ENCODE measurements around the gene NUDT21. TPM values are rescaled to one million over a fixed set of nuclear protein-coding genes. Genes with fewer than 3 reads are reported as not detected.
A peak's percentile ranks its signal among the peaks of the same experiment; 100 is the strongest.

The NUDT21 gene
- total RNA-seq, 2 experiments from 2014 or later: 333 to 349 TPM

- H3K4me3 Mint-ChIP-seq: no peak overlapping the region
- POLR2A ChIA-PET: no interaction called here
These were observed 6.9 kb upstream of the NUDT21 start for GRCh38 chr16:56457927-56458470.

GRCh38 chr16:56451753-56452689 is 889 bp upstream of the NUDT21 start:
- CTCF ChIA-PET: interaction anchor here (0.5 to 2.3 kb wide), 7 partner anchors 8 to 791 kb away, joined by 3 to 9 read pairs (median 3); no protein-coding TSS in a partner anchor
- Mint-ChIP-seq H3K9me3 (ENCODE audit: low read depth) (no peaks in the 10 kb centered on the region), H3K27me3 (no peaks in the 10 kb centered on the region), H3K27ac (peak overlapping the region; percentile 93), H3K4me3 (peak overlapping the region; percentile 84), H3K4me1 (peaks cover 50% of the 10 kb centered on the region), H3K36me3 (ENCODE audit: low read depth) (peaks cover 52% of the 10 kb centered on the region)
- POLR2A ChIA-PET: interaction anchor here (0.5 to 1.6 kb wide), 9 partner anchors 8 to 532 kb away, joined by 3 to 8 read pairs (median 5); partner anchors contain the start of gene BBS2
- intact Hi-C loops (cut with DNase I, micrococcal nuclease): loop anchor here (1.0 to 2.0 kb wide), 11 partner anchors 25 to 734 kb away; partner anchors contain the start of genes AMFR (in 1 of the 2), HERPUD1 (in 1 of the 2), MT2A (in 1 of the 2) and NUP93 (in 1 of the 2)
- DNase-seq (peak; percentile 27), ATAC-seq (peak; percentile 30)

More at GRCh38 chr16:56457927-56458470, 6.9 kb upstream of the NUDT21 start:
- no peaks in the 10 kb centered on the region for H3K27me3 Mint-ChIP-seq
- no peaks in the 10 kb centered on the region for H3K9me3 Mint-ChIP-seq (ENCODE audit: low read depth)
- peaks cover 58% of the 10 kb centered on the region for H3K36me3 Mint-ChIP-seq (ENCODE audit: low read depth)
- H3K4me1 Mint-ChIP-seq: peaks cover 14% of the 10 kb centered on the region
- peak overlapping the region; percentile 32 for H3K27ac Mint-ChIP-seq
- CTCF ChIA-PET: interaction anchor here (0.7 kb wide), 1 partner anchor 12 kb away, joined by 3 read pairs; no protein-coding TSS in a partner anchor
- intact Hi-C loops (cut with DNase I, micrococcal nuclease): no loop called here
- DNase-seq (no peak), ATAC-seq (no peak)

- ATAC-seq (peak; percentile 7), DNase-seq (peak; percentile 30)
- no peaks in the 10 kb centered on the region for H3K27me3 Mint-ChIP-seq
- ChIA-PET CTCF (interaction anchor here (0.7 to 2.3 kb wide), 3 partner anchors 23 to 279 kb away, joined by 3 to 9 read pairs (median 3); no protein-coding TSS in a partner anchor), POLR2A (interaction anchor here (0.6 to 1.5 kb wide), 11 partner anchors 10 to 591 kb away, joined by 3 to 8 read pairs (median 5); partner anchors contain the start of gene BBS2)
- no peaks in the 10 kb centered on the region for H3K9me3 Mint-ChIP-seq (ENCODE audit: low read depth)
- H3K4me3 Mint-ChIP-seq: peak overlapping the region; percentile 84
- H3K4me1 Mint-ChIP-seq: peaks cover 44% of the 10 kb centered on the region
- H3K27ac Mint-ChIP-seq: peak overlapping the region; percentile 93
- H3K36me3 Mint-ChIP-seq (ENCODE audit: low read depth): peaks cover 45% of the 10 kb centered on the region
- intact Hi-C loops (cut with DNase I, micrococcal nuclease): loop anchor here (2.0 kb wide), 4 partner anchors 158 to 488 kb away; partner anchors contain the start of genes HERPUD1 (in 1 of the 2) and MT2A (in 1 of the 2)
These were observed 702 bp downstream of the NUDT21 start for GRCh38 chr16:56450275-56450985.

GRCh38 chr16:56448005-56448404 is 3.1 kb downstream of the NUDT21 start:
- peaks cover 38% of the 10 kb centered on the region for H3K36me3 Mint-ChIP-seq (ENCODE audit: low read depth)
- intact Hi-C loops (cut with DNase I, micrococcal nuclease): no loop called here
- peak overlapping the region; percentile 29 for H3K4me3 Mint-ChIP-seq
- H3K27ac Mint-ChIP-seq: peak overlapping the region; percentile 69
- peaks cover 39% of the 10 kb centered on the region for H3K4me1 Mint-ChIP-seq
- DNase-seq (no peak), ATAC-seq (no peak)
- POLR2A ChIA-PET: interaction anchor here (0.8 to 1.3 kb wide), 3 partner anchors 9 to 24 kb away, joined by 3 read pairs; no protein-coding TSS in a partner anchor
- H3K9me3 Mint-ChIP-seq (ENCODE audit: low read depth): no peaks in the 10 kb centered on the region
- CTCF ChIA-PET: interaction anchor here (1.0 kb wide), 2 partner anchors 14 to 16 kb away, joined by 3 read pairs; no protein-coding TSS in a partner anchor
- no peaks in the 10 kb centered on the region for H3K27me3 Mint-ChIP-seq

GRCh38 chr16:56447286-56447685 is 3.8 kb downstream of the NUDT21 start:
- ATAC-seq: peak; percentile 2
- H3K4me3 Mint-ChIP-seq: peak overlapping the region; percentile 29
- no peak for DNase-seq
- H3K36me3 Mint-ChIP-seq (ENCODE audit: low read depth): peaks cover 41% of the 10 kb centered on the region
- ChIA-PET POLR2A (interaction anchor here (0.8 to 1.3 kb wide), 3 partner anchors 8 to 24 kb away, joined by 3 read pairs; no protein-coding TSS in a partner anchor), CTCF (interaction anchor here (0.8 to 1.0 kb wide), 3 partner anchors 14 to 91 kb away, joined by 3 read pairs; no protein-coding TSS in a partner anchor)
- H3K4me1 Mint-ChIP-seq: peaks cover 33% of the 10 kb centered on the region
- no peaks in the 10 kb centered on the region for H3K9me3 Mint-ChIP-seq (ENCODE audit: low read depth)
- H3K27ac Mint-ChIP-seq: peak overlapping the region; percentile 69
- intact Hi-C loops (cut with DNase I, micrococcal nuclease): loop anchor here in 1 of 2 experiments (1.0 kb wide), 2 partner anchors 22 to 90 kb away; partner anchors contain the start of gene AMFR
- no peaks in the 10 kb centered on the region for H3K27me3 Mint-ChIP-seq

- H3K27ac Mint-ChIP-seq: no peak overlapping the region
- intact Hi-C loops (cut with DNase I, micrococcal nuclease): no loop called here
- no peaks in the 10 kb centered on the region for H3K9me3 Mint-ChIP-seq (ENCODE audit: low read depth)
- POLR2A ChIA-PET: interaction anchor here (0.6 to 0.7 kb wide), 3 partner anchors 33 to 203 kb away, joined by 3 to 7 read pairs (median 4); no protein-coding TSS in a partner anchor
- CTCF ChIA-PET: no interaction called here
- no peak overlapping the region for H3K4me3 Mint-ChIP-seq
- H3K27me3 Mint-ChIP-seq: no peaks in the 10 kb centered on the region
- peaks cover 2% of the 10 kb centered on the region for H3K4me1 Mint-ChIP-seq
- peaks cover 48% of the 10 kb centered on the region for H3K36me3 Mint-ChIP-seq (ENCODE audit: low read depth)
- no peak for DNase-seq
- ATAC-seq: no peak
These were observed 13.1 kb downstream of the NUDT21 start for GRCh38 chr16:56438038-56438437.

- Mint-ChIP-seq H3K4me3 (no peak overlapping the region), H3K4me1 (peaks cover 2% of the 10 kb centered on the region), H3K9me3 (ENCODE audit: low read depth) (no peaks in the 10 kb centered on the region), H3K27me3 (no peaks in the 10 kb centered on the region), H3K27ac (peak overlapping the region; percentile 39), H3K36me3 (ENCODE audit: low read depth) (peaks cover 44% of the 10 kb centered on the region)
- intact Hi-C loops (cut with DNase I, micrococcal nuclease): no loop called here
- ChIA-PET CTCF (interaction anchor here (0.6 kb wide), 1 partner anchor 140 kb away, joined by 3 read pairs; no protein-coding TSS in a partner anchor), POLR2A (interaction anchor here (0.7 kb wide), 1 partner anchor 20 kb away, joined by 5 read pairs; no protein-coding TSS in a partner anchor)
- no peak for DNase-seq
- ATAC-seq: no peak
These were observed 14.9 kb downstream of the NUDT21 start for GRCh38 chr16:56436258-56436657.

- ChIA-PET POLR2A (interaction anchor here (0.9 to 1.8 kb wide), 2 partner anchors 19 to 24 kb away, joined by 3 to 6 read pairs; partner anchors contain the start of genes NUDT21 and OGFOD1), CTCF (interaction anchor here (2.3 kb wide), 1 partner anchor 22 kb away, joined by 9 read pairs; the partner anchor contains the start of genes NUDT21 and OGFOD1)
- intact Hi-C loops (cut with DNase I, micrococcal nuclease): loop anchor here in 1 of 2 experiments (5.0 to 10.0 kb wide), 2 partner anchors 226 to 1307 kb away; partner anchors contain the start of gene KATNB1
- H3K4me3 Mint-ChIP-seq: no peak overlapping the region
- ATAC-seq (peak; percentile 7), DNase-seq (peak; percentile 21)
- no peaks in the 10 kb centered on the region for H3K9me3 Mint-ChIP-seq (ENCODE audit: low read depth)
- H3K27ac Mint-ChIP-seq: peak overlapping the region; percentile 19
- no peaks in the 10 kb centered on the region for H3K27me3 Mint-ChIP-seq
- H3K4me1 Mint-ChIP-seq: peaks cover 34% of the 10 kb centered on the region
- H3K36me3 Mint-ChIP-seq (ENCODE audit: low read depth): peaks cover 24% of the 10 kb centered on the region
These were observed 23.0 kb downstream of the NUDT21 start for GRCh38 chr16:56428091-56428490.

- Mint-ChIP-seq H3K27ac (no peak overlapping the region), H3K4me3 (peak overlapping the region; percentile 64), H3K27me3 (no peaks in the 10 kb centered on the region), H3K4me1 (peaks cover 48% of the 10 kb centered on the region), H3K9me3 (ENCODE audit: low read depth) (no peaks in the 10 kb centered on the region), H3K36me3 (ENCODE audit: low read depth) (peaks cover 15% of the 10 kb centered on the region)
- ATAC-seq (no peak), DNase-seq (no peak)
- POLR2A ChIA-PET: interaction anchor here (0.7 kb wide), 1 partner anchor 15 kb away, joined by 3 read pairs; no protein-coding TSS in a partner anchor
- CTCF ChIA-PET: interaction anchor here (0.5 to 2.3 kb wide), 2 partner anchors 24 to 368 kb away, joined by 3 to 9 read pairs; partner anchors contain the start of genes NUDT21 and OGFOD1
- intact Hi-C loops (cut with DNase I, micrococcal nuclease): loop anchor here in 1 of 2 experiments (5.0 to 10.0 kb wide), 2 partner anchors 224 to 1308 kb away; partner anchors contain the start of gene KATNB1
These were observed 24.5 kb downstream of the NUDT21 start for GRCh38 chr16:56426585-56426984.

GRCh38 chr16:56425439-56425832 is 25.7 kb downstream of the NUDT21 start, which contains the start of gene AMFR:
AMFR (minus strand) TSS chr16:56425545; CDS start chr16:56425327, 218 bp downstream.
- Mint-ChIP-seq H3K27ac (peak within 1 kb of the TSS; percentile 82), H3K4me1 (peaks cover 54% of the 10 kb centered on the region), H3K4me3 (peak within 1 kb of the TSS; percentile 90), H3K27me3 (no peaks in the 10 kb centered on the region), H3K9me3 (ENCODE audit: low read depth) (no peaks in the 10 kb centered on the region), H3K36me3 (ENCODE audit: low read depth) (peaks cover 7% of the 10 kb centered on the region)
- ChIA-PET POLR2A (no interaction called here), CTCF (no interaction called here)
- intact Hi-C loops (cut with DNase I, micrococcal nuclease): loop anchor here (1.0 to 10.0 kb wide), 6 partner anchors 22 to 1309 kb away; partner anchors contain the start of genes KATNB1 (in 1 of the 2), NUDT21 (in 1 of the 2), NUP93 (in 1 of the 2) and OGFOD1 (in 1 of the 2)
- ATAC-seq: peak; percentile 97
- DNase-seq: peak; percentile 80

Measured in activated CD4-positive, alpha-beta T cell treated with anti-CD3 and anti-CD28 coated beads for 36 hours (primary cell).